Stimulated activated CD8-positive, alpha-beta memory T cell treated with anti-CD3 and anti-CD28 coated beads, Interleukin-7, amount 100 ng/mL, for 24 hours (primary cell): ENCODE data around the gene MXRA8.

Source experiments
- DNase-seq: peaks from one replicate; pipeline ENCODE4 v3.0.0-alpha.2; 2020; ENCODE audit warnings: low read depth

MXRA8 gene

GRCh38 chr1:1306661-1307260, 51.6 kb downstream of the MXRA8 start:
- DNase-seq: no peak

GRCh38 chr1:1306070-1306660, 52.2 kb downstream of the MXRA8 start:
- no peak for DNase-seq

- peak; percentile 61 for DNase-seq
Measured at GRCh38 chr1:1305300-1306069, 52.9 kb downstream of the MXRA8 start.

GRCh38 chr1:1304331-1305299, 53.7 kb downstream of the MXRA8 start:
- DNase-seq: no peak

GRCh38 chr1:1303736-1304135, 54.6 kb downstream of the MXRA8 start:
- no peak for DNase-seq

GRCh38 chr1:1302951-1303509, 55.3 kb downstream of the MXRA8 start:
- no peak for DNase-seq
